GM10847 (cell line): ENCODE measurements around the gene CENPA.

Source experiments
- POLR2A ChIP-seq: IDR thresholded peaks from 2 replicates; pipeline ENCODE4 v1.6.1; 2011; ENCODE audit not compliant: insufficient read length; ENCODE audit errors: extremely low read depth

The CENPA gene

GRCh38 chr2:26811261-26811660 lies 25.4 kb downstream of the CENPA start:
- TF ChIP-seq POLR2A: no peak

- no peak for TF ChIP-seq POLR2A
Measured at GRCh38 chr2:26811791-26812694, 26.2 kb downstream of the CENPA start.

GRCh38 chr2:26812731-26813130 lies 26.9 kb downstream of the CENPA start:
- TF ChIP-seq POLR2A: no peak

GRCh38 chr2:26816893-26817292 lies 31.0 kb downstream of the CENPA start:
- TF ChIP-seq POLR2A: no peak

- TF ChIP-seq POLR2A: no peak
Measured at GRCh38 chr2:26818255-26818654, 32.4 kb downstream of the CENPA start.

GRCh38 chr2:26818972-26819371 lies 33.1 kb downstream of the CENPA start:
- TF ChIP-seq POLR2A: no peak

GRCh38 chr2:26820932-26821331 lies 35.1 kb downstream of the CENPA start:
- TF ChIP-seq POLR2A: no peak

- no peak for TF ChIP-seq POLR2A
Measured at GRCh38 chr2:26822877-26823276, 37.0 kb downstream of the CENPA start.

GRCh38 chr2:26838121-26838906 lies 52.5 kb downstream of the CENPA start:
- TF ChIP-seq POLR2A: no peak

GRCh38 chr2:26840937-26841610 lies 55.2 kb downstream of the CENPA start:
- TF ChIP-seq POLR2A: no peak

- no peak for TF ChIP-seq POLR2A
Measured at GRCh38 chr2:26843041-26843440, 57.2 kb downstream of the CENPA start.
